HFFc6 (cell line): ENCODE results near the gene MOB3A. TPM values are rescaled to one million over a fixed set of nuclear protein-coding genes. Genes with fewer than 3 reads are reported as not detected.

Source experiments
- DNase-seq: peaks from one replicate; pipeline ENCODE4 v3.0.0-alpha.2; 2018
- H3K27ac Mint-ChIP-seq: 2 replicates; pipeline ENCODE4 v1.8.0; 2020; ENCODE audit warnings: mild to moderate bottlenecking, mixed read lengths
- H3K27me3 Mint-ChIP-seq: 2 replicates; pipeline ENCODE4 v1.8.0; 2021; ENCODE audit warnings: mild to moderate bottlenecking, moderate library complexity, mixed read lengths; ENCODE audit not compliant: insufficient read depth
- H3K36me3 Mint-ChIP-seq: 2 replicates; pipeline ENCODE4 v1.8.0; 2021; ENCODE audit warnings: low read depth, mixed read lengths
- H3K4me1 Mint-ChIP-seq: 2 replicates; pipeline ENCODE4 v1.8.0; 2020; ENCODE audit warnings: low read depth, mixed read lengths
- H3K4me3 Mint-ChIP-seq: 2 replicates; pipeline ENCODE4 v1.8.0; 2020; ENCODE audit warnings: mild to moderate bottlenecking, moderate library complexity, mixed read lengths
- H3K9me3 Mint-ChIP-seq: 2 replicates; pipeline ENCODE4 v1.8.0; 2020; ENCODE audit warnings: mild to moderate bottlenecking, mixed read lengths
- CTCF ChIP-seq: fragments of 200-600 bp; sonication (generic); IDR thresholded peaks from 2 replicates; pipeline ENCODE4 v1.5.0; 2021; ENCODE audit warnings: antibody characterized with exemption, mild to moderate bottlenecking
- total RNA-seq, 6 experiments: library from RNA; stranded (reverse); fragmentation: NEBNext Ultra II Directional; extraction: Animal tissue kit (Norgen Biotek cat#: 25700); gene quantifications; 2 replicates in 1 of 6; 3 replicates in 5 of 6; pipeline ENCODE4 v1.2.3, GENCODE V29; 2021

MOB3A gene
- total RNA-seq, 6 experiments from 2014 or later = 47.1 to 52.6 (median 51.2) TPM

GRCh38 chr19:2058570-2059421 lies 37.3 kb downstream of the MOB3A start:
- H3K36me3 Mint-ChIP-seq = no peaks in the 10 kb centered on the region
- H3K27me3 Mint-ChIP-seq = peaks cover 1% of the 10 kb centered on the region
- peak overlapping the region; percentile 30; the same call in 1 of the 2 replicates for H3K4me3 Mint-ChIP-seq
- H3K9me3 Mint-ChIP-seq = no peaks in the 10 kb centered on the region
- no peak for TF ChIP-seq CTCF
- no peak for DNase-seq
- H3K27ac Mint-ChIP-seq = peak overlapping the region; percentile 99
- H3K4me1 Mint-ChIP-seq = peaks cover 38% of the 10 kb centered on the region

- Mint-ChIP-seq H3K36me3 (no peaks in the 10 kb centered on the region), H3K4me3 (no peak overlapping the region), H3K27ac (peak overlapping the region; percentile 99; the same call in 1 of the 2 replicates), H3K9me3 (no peaks in the 10 kb centered on the region), H3K27me3 (peaks cover 1% of the 10 kb centered on the region), H3K4me1 (peaks cover 38% of the 10 kb centered on the region)
- DNase-seq = no peak
- no peak for TF ChIP-seq CTCF
Measured at GRCh38 chr19:2057484-2058469, 38.3 kb downstream of the MOB3A start.

- H3K27ac Mint-ChIP-seq = peak overlapping the region; percentile 54
- no peak overlapping the region for H3K4me3 Mint-ChIP-seq
- no peaks in the 10 kb centered on the region for H3K9me3 Mint-ChIP-seq
- no peak for TF ChIP-seq CTCF
- peaks cover 1% of the 10 kb centered on the region for H3K27me3 Mint-ChIP-seq
- DNase-seq = no peak
- H3K4me1 Mint-ChIP-seq = peaks cover 28% of the 10 kb centered on the region
- H3K36me3 Mint-ChIP-seq = no peaks in the 10 kb centered on the region
Measured at GRCh38 chr19:2056837-2057192, 39.3 kb downstream of the MOB3A start.

- Mint-ChIP-seq H3K9me3 (no peaks in the 10 kb centered on the region), H3K27ac (peak overlapping the region; percentile 96), H3K4me1 (peaks cover 27% of the 10 kb centered on the region), H3K4me3 (peak overlapping the region; percentile 78), H3K27me3 (peaks cover 2% of the 10 kb centered on the region), H3K36me3 (no peaks in the 10 kb centered on the region)
- peak; percentile 19; the same call in 1 of the 2 replicates for TF ChIP-seq CTCF
- DNase-seq = peak; percentile 43
Measured at GRCh38 chr19:2055931-2056836, 39.9 kb downstream of the MOB3A start.

GRCh38 chr19:2054763-2055162 lies 41.4 kb downstream of the MOB3A start:
- DNase-seq = no peak
- peaks cover 18% of the 10 kb centered on the region for H3K4me1 Mint-ChIP-seq
- peaks cover 1% of the 10 kb centered on the region for H3K27me3 Mint-ChIP-seq
- H3K36me3 Mint-ChIP-seq = no peaks in the 10 kb centered on the region
- no peak overlapping the region for H3K27ac Mint-ChIP-seq
- H3K4me3 Mint-ChIP-seq = no peak overlapping the region
- H3K9me3 Mint-ChIP-seq = no peaks in the 10 kb centered on the region
- no peak for TF ChIP-seq CTCF
